ENCODE data around the gene CAPN7.
A peak's percentile ranks its signal among the peaks of the same experiment; 100 is the strongest.

Gene CAPN7

DNA sequence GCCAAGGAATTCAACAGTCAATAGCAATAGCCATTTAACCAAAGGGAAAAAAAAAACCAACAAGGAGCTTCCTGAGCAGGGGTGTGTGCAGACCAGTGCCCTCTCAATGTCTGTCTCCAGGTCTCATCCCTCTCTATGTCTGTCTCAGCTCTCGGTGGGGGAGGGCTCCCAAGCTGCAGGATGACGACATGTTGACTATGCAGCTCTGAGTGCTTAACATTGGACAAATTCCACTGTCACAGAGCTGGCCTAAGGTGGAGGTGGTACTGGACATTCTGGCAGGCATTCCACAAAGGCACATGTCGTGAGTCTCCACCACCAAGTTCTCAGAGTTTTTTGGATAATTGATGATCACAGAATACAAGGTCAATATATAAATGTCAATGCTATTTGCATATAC, 2.0 kb upstream of the CAPN7 start:
- ATAC-seq, result no peak
- no peak for TF ChIP-seq ARNTL (CRISPR knock-in tag; IDR thresholded peaks at IDR 0.05; ENCODE audit: borderline replicate concordance, low read depth)
- no peak for TF ChIP-seq BACH2 (CRISPR knock-in tag; IDR thresholded peaks at IDR 0.05; ENCODE audit: borderline replicate concordance)

DNA sequence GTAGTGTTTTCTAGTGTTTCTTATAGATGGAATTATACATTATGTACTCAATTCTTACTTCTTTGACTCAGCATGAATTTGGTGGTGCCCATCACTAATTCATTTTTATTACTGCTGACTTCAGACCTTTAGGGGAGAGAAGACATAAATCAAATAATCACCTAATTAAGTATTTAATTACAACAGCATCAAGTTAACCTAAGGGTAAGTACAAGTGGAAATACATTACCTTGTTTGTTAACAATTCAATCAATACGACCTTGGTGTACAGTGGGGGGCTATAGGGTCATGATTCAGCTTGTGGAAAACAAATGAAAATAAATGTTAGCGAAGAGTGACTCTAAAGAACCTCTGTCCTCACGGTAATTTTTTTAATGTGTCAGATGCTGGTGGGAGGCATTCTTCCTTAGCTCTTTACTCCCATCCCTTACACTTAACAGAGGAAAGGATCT, 538 bp upstream of the CAPN7 start:
- TF ChIP-seq, protein P1, sequence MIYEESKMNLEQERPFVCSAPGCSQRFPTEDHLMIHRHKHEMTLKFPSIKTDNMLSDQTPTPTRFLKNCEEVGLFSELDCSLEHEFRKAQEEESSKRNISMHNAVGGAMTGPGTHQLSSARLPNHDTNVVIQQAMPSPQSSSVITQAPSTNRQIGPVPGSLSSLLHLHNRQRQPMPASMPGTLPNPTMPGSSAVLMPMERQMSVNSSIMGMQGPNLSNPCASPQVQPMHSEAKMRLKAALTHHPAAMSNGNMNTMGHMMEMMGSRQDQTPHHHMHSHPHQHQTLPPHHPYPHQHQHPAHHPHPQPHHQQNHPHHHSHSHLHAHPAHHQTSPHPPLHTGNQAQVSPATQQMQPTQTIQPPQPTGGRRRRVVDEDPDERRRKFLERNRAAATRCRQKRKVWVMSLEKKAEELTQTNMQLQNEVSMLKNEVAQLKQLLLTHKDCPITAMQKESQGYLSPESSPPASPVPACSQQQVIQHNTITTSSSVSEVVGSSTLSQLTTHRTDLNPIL (CRISPR knock-in tag; IDR thresholded peaks at IDR 0.05; ENCODE audit: low read depth), result no peak
- TF ChIP-seq PPARA (CRISPR knock-in tag; IDR thresholded peaks at IDR 0.05; ENCODE audit: borderline replicate concordance), result no peak
- no peak for TF ChIP-seq CSDC2 (CRISPR knock-in tag; IDR thresholded peaks at IDR 0.05)
- no peak for TF ChIP-seq ZNF565 (CRISPR knock-in tag; conservative IDR thresholded peaks at IDR 0.05; ENCODE audit: low read depth)

DNA sequence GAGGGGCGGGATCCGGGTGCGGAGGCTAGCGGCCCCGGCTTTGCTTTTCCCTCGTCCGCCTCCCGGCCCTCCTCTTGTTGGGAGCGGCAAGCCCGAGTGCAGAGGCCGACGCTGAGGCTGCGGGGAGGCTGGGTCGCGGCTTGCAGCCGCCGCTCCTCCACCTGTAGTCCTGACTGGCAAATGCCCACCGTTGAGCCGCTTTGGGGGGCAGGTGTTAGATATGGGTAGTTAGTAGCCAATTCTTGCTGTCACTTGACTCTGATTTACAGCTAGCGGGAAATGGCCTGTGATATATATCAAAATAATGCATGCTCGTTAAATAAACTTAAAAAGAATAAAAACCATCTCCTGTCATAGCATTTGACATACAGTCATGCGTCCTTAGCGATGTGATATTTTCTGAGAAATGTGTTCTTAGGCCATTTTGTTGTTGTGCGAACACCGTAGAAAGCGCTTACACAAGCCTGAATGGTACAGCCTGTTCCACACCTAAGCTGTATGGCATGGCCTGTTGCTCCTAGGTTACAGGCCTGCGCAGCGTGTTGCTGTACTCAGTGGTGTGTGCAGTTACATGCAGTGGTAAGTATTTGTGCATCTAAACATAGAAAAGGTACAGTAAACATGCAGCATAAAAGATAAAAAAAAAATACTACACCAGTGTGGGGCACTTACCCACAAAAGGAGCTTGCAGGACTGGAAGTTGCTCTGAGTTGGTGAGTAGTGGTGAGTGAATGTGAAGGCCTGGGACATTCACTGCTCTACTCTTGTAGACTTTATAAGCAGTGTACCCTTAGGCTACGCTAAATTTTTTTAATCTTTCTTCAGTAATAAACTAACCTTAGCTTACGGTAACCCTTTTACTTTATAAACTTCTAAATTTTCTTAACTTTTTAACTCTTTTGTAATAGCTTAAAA, 873 bp downstream of the CAPN7 start:
- peak; percentile 59 for ATAC-seq
- TF ChIP-seq SNAI2 (CRISPR knock-in tag; IDR thresholded peaks at IDR 0.05) (no peak), ZC3H10 (CRISPR knock-in tag; IDR thresholded peaks at IDR 0.05) (no peak), BACH2 (CRISPR knock-in tag; IDR thresholded peaks at IDR 0.05; ENCODE audit: borderline replicate concordance) (no peak), ISL1 (CRISPR knock-in tag; IDR thresholded peaks at IDR 0.05) (no peak), OSR1 (CRISPR knock-in tag; IDR thresholded peaks at IDR 0.05) (no peak), ESRRG (CRISPR knock-in tag; IDR thresholded peaks at IDR 0.05) (no peak), TCF4 (CRISPR knock-in tag; IDR thresholded peaks at IDR 0.05; ENCODE audit: borderline replicate concordance) (no peak), RARB (CRISPR knock-in tag; IDR thresholded peaks at IDR 0.05) (no peak), POU6F1 (CRISPR knock-in tag; IDR thresholded peaks at IDR 0.05; ENCODE audit: borderline replicate concordance, low read depth) (no peak), CSRNP3 (CRISPR knock-in tag; IDR thresholded peaks at IDR 0.05) (no peak), GLIS3 (CRISPR knock-in tag; IDR thresholded peaks at IDR 0.05) (no peak), ZFP30 (CRISPR knock-in tag; IDR thresholded peaks at IDR 0.05) (no peak)

More for the DNA sequence above, 538 bp upstream of the CAPN7 start:
- ATAC-seq, result no peak

- no peak for ATAC-seq
- no peak for TF ChIP-seq CSDC2 (CRISPR knock-in tag; IDR thresholded peaks at IDR 0.05)
- no peak for TF ChIP-seq ZFP3 (CRISPR knock-in tag; IDR thresholded peaks at IDR 0.05)
- no peak for TF ChIP-seq TCF4 (CRISPR knock-in tag; IDR thresholded peaks at IDR 0.05; ENCODE audit: borderline replicate concordance)
- TF ChIP-seq PPARA (CRISPR knock-in tag; IDR thresholded peaks at IDR 0.05; ENCODE audit: borderline replicate concordance), result no peak
- TF ChIP-seq ZNF565 (CRISPR knock-in tag; conservative IDR thresholded peaks at IDR 0.05; ENCODE audit: low read depth), result no peak
- TF ChIP-seq, protein P1 (CRISPR knock-in tag; IDR thresholded peaks at IDR 0.05; ENCODE audit: low read depth), result no peak
- no peak for TF ChIP-seq GLIS3 (CRISPR knock-in tag; IDR thresholded peaks at IDR 0.05)
- TF ChIP-seq TOX (CRISPR knock-in tag; IDR thresholded peaks at IDR 0.05; ENCODE audit: borderline replicate concordance), result no peak
- TF ChIP-seq RARB (CRISPR knock-in tag; IDR thresholded peaks at IDR 0.05), result no peak
Measured at GRCh38 chr3:15207836-15208504, 1.9 kb downstream of the CAPN7 start.

GRCh38 chr3:15211937-15212336, 5.9 kb downstream of the CAPN7 start:
- ATAC-seq, result no peak
- TF ChIP-seq POU6F1 (CRISPR knock-in tag; IDR thresholded peaks at IDR 0.05; ENCODE audit: borderline replicate concordance, low read depth), result no peak
- TF ChIP-seq ESRRG (CRISPR knock-in tag; IDR thresholded peaks at IDR 0.05), result no peak
- TF ChIP-seq ZNF8 (CRISPR knock-in tag; IDR thresholded peaks at IDR 0.05), result no peak
- TF ChIP-seq, protein P1 (CRISPR knock-in tag; IDR thresholded peaks at IDR 0.05; ENCODE audit: low read depth), result no peak
- TF ChIP-seq PPARA (CRISPR knock-in tag; IDR thresholded peaks at IDR 0.05; ENCODE audit: borderline replicate concordance), result no peak
- no peak for TF ChIP-seq TCF4 (CRISPR knock-in tag; IDR thresholded peaks at IDR 0.05; ENCODE audit: borderline replicate concordance)
- TF ChIP-seq CSRNP3 (CRISPR knock-in tag; IDR thresholded peaks at IDR 0.05), result no peak
- TF ChIP-seq ZFP3 (CRISPR knock-in tag; IDR thresholded peaks at IDR 0.05), result no peak
- TF ChIP-seq GLIS3 (CRISPR knock-in tag; IDR thresholded peaks at IDR 0.05), result no peak

Data from SK-N-SH treated with all-trans-retinoic acid at 6 μM for 48 hours (cell line).